ENCODE results near the gene PKNOX2. TPM values are rescaled to one million over a fixed set of nuclear protein-coding genes. Genes with fewer than 3 reads are reported as not detected.

PKNOX2 gene
- total RNA-seq, 6 experiments from 2014 or later = 0.09 to 0.31 (median 0.14) TPM

GRCh38 chr11:125356797-125357196, 192.2 kb downstream of the PKNOX2 start:
- intact Hi-C loops (cut with DNase I) = loop anchor here in 1 of 2 donors (5.0 kb wide), 1 partner anchor 194 kb away; the partner anchor contains the start of gene PKNOX2
- Histone ChIP-seq H3K4me1 (no peaks in the 10 kb centered on the region), H3K36me3 (no peaks in the 10 kb centered on the region), H3K27me3 (no peaks in the 10 kb centered on the region), H3K27ac (no peak overlapping the region), H3K4me3 (no peak overlapping the region), H3K9me3 (no peaks in the 10 kb centered on the region)
- TF ChIP-seq, protein P1, sequence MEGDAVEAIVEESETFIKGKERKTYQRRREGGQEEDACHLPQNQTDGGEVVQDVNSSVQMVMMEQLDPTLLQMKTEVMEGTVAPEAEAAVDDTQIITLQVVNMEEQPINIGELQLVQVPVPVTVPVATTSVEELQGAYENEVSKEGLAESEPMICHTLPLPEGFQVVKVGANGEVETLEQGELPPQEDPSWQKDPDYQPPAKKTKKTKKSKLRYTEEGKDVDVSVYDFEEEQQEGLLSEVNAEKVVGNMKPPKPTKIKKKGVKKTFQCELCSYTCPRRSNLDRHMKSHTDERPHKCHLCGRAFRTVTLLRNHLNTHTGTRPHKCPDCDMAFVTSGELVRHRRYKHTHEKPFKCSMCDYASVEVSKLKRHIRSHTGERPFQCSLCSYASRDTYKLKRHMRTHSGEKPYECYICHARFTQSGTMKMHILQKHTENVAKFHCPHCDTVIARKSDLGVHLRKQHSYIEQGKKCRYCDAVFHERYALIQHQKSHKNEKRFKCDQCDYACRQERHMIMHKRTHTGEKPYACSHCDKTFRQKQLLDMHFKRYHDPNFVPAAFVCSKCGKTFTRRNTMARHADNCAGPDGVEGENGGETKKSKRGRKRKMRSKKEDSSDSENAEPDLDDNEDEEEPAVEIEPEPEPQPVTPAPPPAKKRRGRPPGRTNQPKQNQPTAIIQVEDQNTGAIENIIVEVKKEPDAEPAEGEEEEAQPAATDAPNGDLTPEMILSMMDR (IDR thresholded peaks at IDR 0.05) = no peak
- ATAC-seq (no peak), DNase-seq (no peak)
- 38% methylated on average over 1 of the region's 2 CpGs for WGBS (ENCODE audit: insufficient coverage, low coverage, low lambda C conversion rate, missing lambda C conversion rate)

DNA sequence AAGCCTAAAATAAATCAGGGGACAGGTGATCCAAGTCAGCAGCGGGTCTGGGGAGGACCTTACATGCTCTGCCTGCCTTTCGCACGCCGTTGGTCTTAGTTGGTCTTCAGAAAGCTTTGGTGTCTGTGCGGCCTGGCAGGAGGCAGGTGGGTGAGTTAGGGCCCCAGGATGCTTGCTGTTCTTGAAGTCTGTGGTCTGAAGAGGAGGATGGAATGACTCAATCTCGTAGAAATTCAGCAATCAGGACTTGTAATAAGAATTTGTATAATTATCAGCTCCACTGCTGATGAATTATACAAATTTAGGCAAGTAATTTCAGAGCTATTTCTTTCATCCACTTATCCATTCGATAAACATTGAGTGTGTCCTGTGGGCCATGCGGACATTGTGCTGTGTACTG, 193.0 kb downstream of the PKNOX2 start:
- Histone ChIP-seq H3K36me3 (no peaks in the 10 kb centered on the region), H3K27me3 (no peaks in the 10 kb centered on the region), H3K4me1 (no peaks in the 10 kb centered on the region), H3K4me3 (no peak overlapping the region), H3K9me3 (no peaks in the 10 kb centered on the region), H3K27ac (no peak overlapping the region)
- no peak for ATAC-seq
- 82% methylated on average over 7 of the region's 8 CpGs for WGBS (ENCODE audit: insufficient coverage, low coverage, low lambda C conversion rate, missing lambda C conversion rate)
- TF ChIP-seq, protein P1 (IDR thresholded peaks at IDR 0.05) = no peak
- no peak for TF ChIP-seq POLR2A (IDR thresholded peaks at IDR 0.05)
- intact Hi-C loops (cut with DNase I) = loop anchor here in 1 of 2 donors (5.0 kb wide), 1 partner anchor 195 kb away; the partner anchor contains the start of gene PKNOX2
- no peak for DNase-seq

GRCh38 chr11:125358254-125358840, 193.8 kb downstream of the PKNOX2 start:
- WGBS (ENCODE audit: insufficient coverage, low coverage, low lambda C conversion rate, missing lambda C conversion rate) = 47% methylated on average over 3 of the region's 6 CpGs
- H3K36me3 ChIP-seq = no peaks in the 10 kb centered on the region
- no peak overlapping the region for H3K4me3 ChIP-seq
- no peak overlapping the region for H3K27ac ChIP-seq
- H3K9me3 ChIP-seq = no peaks in the 10 kb centered on the region
- H3K27me3 ChIP-seq = no peaks in the 10 kb centered on the region
- no peak for ATAC-seq
- TF ChIP-seq, protein P1 (IDR thresholded peaks at IDR 0.05) = no peak
- TF ChIP-seq POLR2A (IDR thresholded peaks at IDR 0.05) = no peak
- H3K4me1 ChIP-seq = no peaks in the 10 kb centered on the region
- DNase-seq = no peak
- intact Hi-C loops (cut with DNase I) = loop anchor here in 1 of 2 donors (5.0 kb wide), 1 partner anchor 196 kb away; the partner anchor contains the start of gene PKNOX2

GRCh38 chr11:125359130-125359529, 194.6 kb downstream of the PKNOX2 start:
- TF ChIP-seq POLR2A (IDR thresholded peaks at IDR 0.05) = no peak
- TF ChIP-seq, protein P1 (IDR thresholded peaks at IDR 0.05) = no peak
- ATAC-seq (no peak), DNase-seq (no peak)
- no peak overlapping the region for H3K4me3 ChIP-seq
- H3K9me3 ChIP-seq = no peaks in the 10 kb centered on the region
- no peaks in the 10 kb centered on the region for H3K27me3 ChIP-seq
- intact Hi-C loops (cut with DNase I) = loop anchor here in 1 of 2 donors (5.0 kb wide), 1 partner anchor 197 kb away; the partner anchor contains the start of gene PKNOX2
- no peaks in the 10 kb centered on the region for H3K36me3 ChIP-seq
- no peak overlapping the region for H3K27ac ChIP-seq
- H3K4me1 ChIP-seq = no peaks in the 10 kb centered on the region
- WGBS (ENCODE audit: insufficient coverage, low coverage, low lambda C conversion rate, missing lambda C conversion rate) = 85% methylated on average over 6 of the region's 9 CpGs
